ENCODE results near the gene KLHDC10. TPM values are rescaled to one million over a fixed set of nuclear protein-coding genes. Genes with fewer than 3 reads are reported as not detected.

Gene KLHDC10
- total RNA-seq, 2 donors from 2014 or later, result 15.8 to 18.8 TPM

DNA sequence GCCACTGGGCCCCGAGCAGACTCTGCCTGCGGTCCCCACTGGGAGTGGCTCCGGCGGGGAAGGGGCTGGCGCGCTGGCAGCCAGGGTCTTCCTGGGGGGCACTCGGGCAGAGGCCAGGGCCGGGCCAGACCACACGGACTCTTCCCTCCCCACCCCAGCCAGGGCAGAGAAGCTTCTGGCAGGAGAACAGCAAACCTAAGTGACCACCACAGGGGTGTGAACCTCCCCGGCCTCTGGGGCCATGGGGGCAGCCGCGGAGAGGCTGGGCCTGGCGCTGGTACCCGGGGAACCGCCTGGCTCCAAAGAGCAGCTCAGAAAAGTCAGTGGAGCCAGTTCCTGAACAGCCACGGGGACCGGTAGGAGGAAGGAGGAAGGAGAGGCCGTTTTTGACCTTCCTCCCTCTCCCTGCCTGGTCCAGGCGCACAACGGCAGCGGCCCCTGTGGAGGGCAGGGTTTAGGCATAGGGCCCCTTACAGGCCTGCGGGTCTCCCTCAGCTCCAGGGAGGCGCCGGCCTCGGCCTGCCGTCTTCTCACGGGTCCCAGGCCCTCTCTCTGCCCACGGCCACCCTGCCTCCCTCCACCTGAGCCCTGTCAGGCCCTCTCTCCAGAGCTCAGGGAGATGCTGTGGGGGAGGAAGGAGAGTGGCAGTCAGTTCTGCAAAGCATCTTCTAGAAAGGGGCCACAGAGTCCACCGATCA, 83.0 kb downstream of the KLHDC10 start:
- Mint-ChIP-seq H3K4me1 (no peaks in the 10 kb centered on the region), H3K4me3 (no peak overlapping the region), H3K36me3 (ENCODE audit: low read depth) (peaks cover 3% of the 10 kb centered on the region), H3K27me3 (no peaks in the 10 kb centered on the region), H3K27ac (no peak overlapping the region)
- DNase-seq, result no peak
- ATAC-seq, result no peak
- H3K9me3 ChIP-seq (ENCODE audit: control insufficient read depth, low read length, poor library complexity, severe bottlenecking), result no peaks in the 10 kb centered on the region

DNA sequence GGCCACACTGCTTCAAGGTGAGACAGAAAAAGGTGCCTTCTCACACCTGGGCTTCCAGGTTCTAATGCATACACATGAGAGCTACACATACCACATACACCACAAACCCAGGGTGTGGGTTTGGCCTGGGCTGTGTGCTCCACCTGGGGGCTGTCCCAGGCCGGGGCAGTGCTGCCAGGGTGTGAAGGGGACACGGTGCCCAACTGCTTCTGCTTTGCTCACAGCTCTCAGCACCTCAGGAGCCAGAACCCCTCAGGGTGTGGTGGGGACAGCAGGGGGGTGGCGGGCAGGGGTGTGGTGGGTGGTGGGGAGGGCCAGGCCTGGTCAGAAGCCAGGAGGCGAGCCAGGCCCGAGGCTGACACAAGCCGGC, 83.8 kb downstream of the KLHDC10 start:
- H3K27ac Mint-ChIP-seq, result no peak overlapping the region
- no peak overlapping the region for H3K4me3 Mint-ChIP-seq
- no peak for DNase-seq
- no peaks in the 10 kb centered on the region for H3K4me1 Mint-ChIP-seq
- no peaks in the 10 kb centered on the region for H3K9me3 ChIP-seq (ENCODE audit: control insufficient read depth, low read length, poor library complexity, severe bottlenecking)
- no peak for ATAC-seq
- H3K36me3 Mint-ChIP-seq (ENCODE audit: low read depth), result peaks cover 3% of the 10 kb centered on the region
- no peaks in the 10 kb centered on the region for H3K27me3 Mint-ChIP-seq

DNA sequence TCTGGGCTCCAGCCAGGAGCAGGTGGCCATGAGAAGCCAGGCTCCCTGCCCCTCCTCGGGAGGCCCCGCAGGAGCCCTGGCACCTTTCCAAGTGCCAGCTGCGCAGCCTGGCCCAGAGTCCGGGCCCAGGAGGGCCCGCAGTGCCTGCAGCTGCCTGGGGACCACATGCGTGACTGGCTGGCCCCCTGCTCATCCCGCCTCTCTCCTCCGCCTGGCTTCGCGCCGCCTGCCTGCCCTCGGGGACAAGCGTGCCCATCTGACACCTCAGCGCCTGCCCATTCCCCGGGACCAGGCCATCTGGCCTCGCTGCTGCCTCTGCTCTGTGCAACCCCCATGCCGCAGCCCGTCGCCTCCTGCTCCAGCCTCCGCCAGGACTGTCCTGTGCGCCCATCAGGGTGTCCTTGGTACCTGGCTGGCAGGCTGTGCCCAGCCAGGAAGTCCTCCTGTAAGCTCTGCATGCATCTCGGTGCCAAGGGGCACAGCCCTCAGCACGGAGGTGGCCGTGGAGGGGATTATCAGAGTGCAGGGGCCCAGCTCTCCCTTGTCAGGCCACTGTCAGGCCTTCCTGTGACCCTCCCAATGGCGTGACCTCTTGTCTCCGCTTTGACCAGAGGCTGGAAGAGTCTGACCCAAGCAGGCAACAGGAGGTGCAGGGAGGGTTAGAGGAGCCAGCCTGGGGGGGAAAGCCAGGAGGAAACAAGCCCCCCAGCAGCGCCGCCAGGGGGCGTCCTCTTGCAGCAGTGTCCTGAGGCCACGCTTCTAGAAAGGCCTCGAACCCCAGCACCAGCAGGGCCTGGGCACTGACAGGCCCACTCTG, 84.4 kb downstream of the KLHDC10 start:
- no peaks in the 10 kb centered on the region for H3K27me3 Mint-ChIP-seq
- ATAC-seq (no peak), DNase-seq (no peak)
- no peak overlapping the region for H3K4me3 Mint-ChIP-seq
- H3K27ac Mint-ChIP-seq, result no peak overlapping the region
- peaks cover 3% of the 10 kb centered on the region for H3K36me3 Mint-ChIP-seq (ENCODE audit: low read depth)
- H3K9me3 ChIP-seq (ENCODE audit: control insufficient read depth, low read length, poor library complexity, severe bottlenecking), result no peaks in the 10 kb centered on the region
- no peaks in the 10 kb centered on the region for H3K4me1 Mint-ChIP-seq

DNA sequence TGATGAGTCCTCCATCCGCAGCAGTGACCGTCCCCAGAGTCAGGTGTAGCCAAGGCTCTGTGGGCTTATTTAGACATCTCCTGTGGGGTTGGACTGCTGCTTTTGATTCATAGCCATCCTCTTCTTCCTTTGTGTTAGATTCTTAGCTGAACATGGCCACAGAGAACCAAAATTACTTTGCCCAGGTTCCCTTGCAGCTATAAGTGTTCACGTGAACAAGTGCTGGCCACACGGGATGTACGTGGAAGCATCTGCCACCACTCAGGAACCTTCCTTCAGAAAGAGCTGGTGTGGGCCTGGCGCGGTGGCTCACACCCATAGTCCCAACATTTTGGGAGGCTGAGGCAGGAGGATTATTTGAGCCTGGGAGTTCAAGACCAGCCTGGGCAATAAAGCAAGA, 85.8 kb downstream of the KLHDC10 start:
- Mint-ChIP-seq H3K4me3 (no peak overlapping the region), H3K27me3 (no peaks in the 10 kb centered on the region)

GRCh38 chr7:130157700-130158099, 87.4 kb downstream of the KLHDC10 start:
- Mint-ChIP-seq H3K4me3 (no peak overlapping the region), H3K4me1 (peaks cover 2% of the 10 kb centered on the region), H3K27ac (no peak overlapping the region), H3K36me3 (ENCODE audit: low read depth) (peaks cover 9% of the 10 kb centered on the region), H3K27me3 (no peaks in the 10 kb centered on the region)
- H3K9me3 ChIP-seq (ENCODE audit: control insufficient read depth, low read length, poor library complexity, severe bottlenecking), result no peaks in the 10 kb centered on the region
- ATAC-seq (no peak), DNase-seq (no peak)

More for the DNA sequence above, 85.8 kb downstream of the KLHDC10 start:
- ATAC-seq, result no peak
- no peaks in the 10 kb centered on the region for H3K4me1 Mint-ChIP-seq
- DNase-seq, result no peak
- H3K9me3 ChIP-seq (ENCODE audit: control insufficient read depth, low read length, poor library complexity, severe bottlenecking), result no peaks in the 10 kb centered on the region
- no peak overlapping the region for H3K27ac Mint-ChIP-seq
- H3K36me3 Mint-ChIP-seq (ENCODE audit: low read depth), result peaks cover 7% of the 10 kb centered on the region

DNA sequence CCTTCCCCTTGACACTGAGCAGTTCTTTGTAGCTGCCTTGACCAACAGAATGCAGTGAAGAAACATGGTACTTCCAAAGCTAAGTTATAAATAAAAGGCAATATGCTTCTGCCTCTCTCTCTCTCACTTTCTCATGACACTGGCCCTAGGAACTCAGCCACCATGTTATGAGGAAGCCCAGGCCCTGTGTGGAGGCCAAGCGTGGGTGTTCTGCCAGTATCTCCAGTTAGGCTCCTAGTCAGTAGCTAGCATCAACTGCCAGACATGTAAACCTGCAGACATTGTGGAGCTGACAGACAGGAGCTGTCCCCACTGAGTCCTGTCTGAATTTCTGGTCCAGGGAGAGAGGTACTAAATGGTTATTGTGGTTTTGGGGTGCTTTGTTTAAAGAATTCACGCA, 89.7 kb downstream of the KLHDC10 start:
- Mint-ChIP-seq H3K27me3 (no peaks in the 10 kb centered on the region), H3K36me3 (ENCODE audit: low read depth) (peaks cover 16% of the 10 kb centered on the region), H3K27ac (no peak overlapping the region), H3K4me3 (no peak overlapping the region), H3K4me1 (peaks cover 3% of the 10 kb centered on the region)
- ATAC-seq, result no peak
- no peak for DNase-seq
- H3K9me3 ChIP-seq (ENCODE audit: control insufficient read depth, low read length, poor library complexity, severe bottlenecking), result no peaks in the 10 kb centered on the region

DNA sequence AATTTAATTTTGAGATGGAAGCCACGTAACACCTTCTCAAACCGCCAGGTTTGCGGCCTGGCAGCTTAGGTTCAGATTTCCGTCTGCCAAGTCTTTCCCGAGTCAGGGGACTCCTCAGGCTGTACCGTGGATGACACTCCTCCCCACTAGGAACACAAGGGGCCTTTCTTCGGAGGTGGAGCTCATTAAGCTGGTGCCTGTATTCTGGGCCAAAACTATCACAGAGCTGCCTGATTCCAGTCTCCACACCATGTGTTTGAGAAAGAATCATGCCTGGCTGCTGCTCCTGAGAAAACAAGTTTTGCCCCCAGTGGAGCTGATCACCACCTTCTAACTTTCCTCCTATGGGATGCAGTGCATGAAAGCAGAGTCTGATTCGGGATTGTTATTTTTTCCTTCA, 90.1 kb downstream of the KLHDC10 start:
- no peak for DNase-seq
- ATAC-seq, result no peak
- H3K4me1 Mint-ChIP-seq, result peaks cover 3% of the 10 kb centered on the region
- H3K4me3 Mint-ChIP-seq, result no peak overlapping the region
- peaks cover 16% of the 10 kb centered on the region for H3K36me3 Mint-ChIP-seq (ENCODE audit: low read depth)
- H3K27me3 Mint-ChIP-seq, result no peaks in the 10 kb centered on the region
- H3K9me3 ChIP-seq (ENCODE audit: control insufficient read depth, low read length, poor library complexity, severe bottlenecking), result no peaks in the 10 kb centered on the region
- H3K27ac Mint-ChIP-seq, result no peak overlapping the region

- H3K27ac Mint-ChIP-seq, result no peak overlapping the region
- H3K4me3 Mint-ChIP-seq, result no peak overlapping the region
- ATAC-seq, result no peak
- no peaks in the 10 kb centered on the region for H3K27me3 Mint-ChIP-seq
- DNase-seq, result no peak
- H3K4me1 Mint-ChIP-seq, result peaks cover 3% of the 10 kb centered on the region
- peaks cover 16% of the 10 kb centered on the region for H3K36me3 Mint-ChIP-seq (ENCODE audit: low read depth)
- H3K9me3 ChIP-seq (ENCODE audit: control insufficient read depth, low read length, poor library complexity, severe bottlenecking), result no peaks in the 10 kb centered on the region
These were observed 91.9 kb downstream of the KLHDC10 start for GRCh38 chr7:130162196-130162595.

GRCh38 chr7:130174237-130174959, 104.1 kb downstream of the KLHDC10 start:
- H3K4me1 Mint-ChIP-seq, result peaks cover 4% of the 10 kb centered on the region
- H3K27me3 Mint-ChIP-seq, result no peaks in the 10 kb centered on the region
- no peaks in the 10 kb centered on the region for H3K9me3 ChIP-seq (ENCODE audit: control insufficient read depth, low read length, poor library complexity, severe bottlenecking)
- peaks cover 15% of the 10 kb centered on the region for H3K36me3 Mint-ChIP-seq (ENCODE audit: low read depth)
- no peak overlapping the region for H3K4me3 Mint-ChIP-seq
- no peak for DNase-seq
- no peak overlapping the region for H3K27ac Mint-ChIP-seq
- ATAC-seq, result no peak

DNA sequence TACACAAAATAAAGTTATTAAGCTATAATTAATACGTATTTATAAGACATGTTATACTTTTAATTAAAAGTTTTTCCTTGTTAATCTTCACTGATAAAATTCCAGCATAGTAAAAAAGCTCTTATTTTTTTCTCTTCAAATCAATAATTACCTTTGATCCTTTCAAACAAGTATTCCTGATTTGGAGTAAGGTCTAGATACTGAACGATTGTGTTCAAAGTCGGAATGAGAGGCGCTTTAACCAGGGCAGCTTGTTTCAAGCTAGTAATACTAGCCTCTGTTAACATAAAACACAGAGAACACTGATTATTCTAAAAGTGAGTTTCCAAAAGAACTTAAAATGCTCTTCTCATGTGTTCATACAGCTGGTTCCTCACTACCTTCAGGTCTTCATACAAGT, 107.9 kb downstream of the KLHDC10 start:
- ATAC-seq (no peak), DNase-seq (no peak)
- peaks cover 11% of the 10 kb centered on the region for H3K36me3 Mint-ChIP-seq (ENCODE audit: low read depth)
- peaks cover 4% of the 10 kb centered on the region for H3K4me1 Mint-ChIP-seq
- no peaks in the 10 kb centered on the region for H3K9me3 ChIP-seq (ENCODE audit: control insufficient read depth, low read length, poor library complexity, severe bottlenecking)
- no peak overlapping the region for H3K27ac Mint-ChIP-seq
- no peak overlapping the region for H3K4me3 Mint-ChIP-seq
- H3K27me3 Mint-ChIP-seq, result no peaks in the 10 kb centered on the region

GRCh38 chr7:130179631-130180030, 109.3 kb downstream of the KLHDC10 start:
- H3K9me3 ChIP-seq (ENCODE audit: control insufficient read depth, low read length, poor library complexity, severe bottlenecking), result no peaks in the 10 kb centered on the region
- H3K27me3 Mint-ChIP-seq, result no peaks in the 10 kb centered on the region
- H3K4me3 Mint-ChIP-seq, result no peak overlapping the region
- H3K27ac Mint-ChIP-seq, result no peak overlapping the region
- peaks cover 10% of the 10 kb centered on the region for H3K36me3 Mint-ChIP-seq (ENCODE audit: low read depth)
- H3K4me1 Mint-ChIP-seq, result peaks cover 4% of the 10 kb centered on the region
- ATAC-seq, result no peak
- DNase-seq, result no peak

DNA sequence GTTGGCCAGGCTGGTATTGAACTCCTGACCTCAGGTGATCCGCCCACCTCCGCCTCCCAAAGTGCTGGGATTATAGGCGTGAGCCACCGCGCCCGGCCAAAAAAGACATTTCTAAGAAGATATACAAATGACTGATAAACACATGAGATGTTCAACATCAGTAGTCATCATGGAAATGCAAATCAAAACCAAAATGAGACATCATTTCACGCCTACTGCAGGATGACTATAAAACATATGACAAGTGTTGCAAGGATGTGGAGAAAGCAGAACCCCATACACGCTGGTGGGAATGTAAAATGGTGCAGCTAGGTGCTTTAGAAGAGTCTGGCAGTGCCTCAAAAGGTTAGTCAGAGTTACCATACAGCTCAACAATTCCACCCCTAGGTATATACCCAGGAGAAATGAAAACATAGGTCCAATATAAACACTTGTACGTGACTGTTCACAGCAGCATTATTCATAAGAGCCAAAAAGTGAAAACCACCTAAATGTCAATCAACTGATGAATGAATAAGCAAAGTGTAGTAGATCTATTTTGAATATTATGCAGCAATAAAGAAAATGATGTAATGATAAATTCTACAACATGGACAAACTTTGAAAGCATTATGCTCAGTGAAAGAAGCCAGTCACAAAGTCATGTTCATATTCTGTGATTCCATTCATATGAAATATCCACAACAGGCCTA, 110.4 kb downstream of the KLHDC10 start:
- H3K36me3 Mint-ChIP-seq (ENCODE audit: low read depth), result peaks cover 6% of the 10 kb centered on the region
- H3K4me3 Mint-ChIP-seq, result no peak overlapping the region
- no peak overlapping the region for H3K27ac Mint-ChIP-seq
- no peak for ATAC-seq
- peaks cover 4% of the 10 kb centered on the region for H3K4me1 Mint-ChIP-seq
- H3K27me3 Mint-ChIP-seq, result no peaks in the 10 kb centered on the region
- no peaks in the 10 kb centered on the region for H3K9me3 ChIP-seq (ENCODE audit: control insufficient read depth, low read length, poor library complexity, severe bottlenecking)
- DNase-seq, result no peak

GRCh38 chr7:130181263-130181605, 110.9 kb downstream of the KLHDC10 start:
- no peaks in the 10 kb centered on the region for H3K9me3 ChIP-seq (ENCODE audit: control insufficient read depth, low read length, poor library complexity, severe bottlenecking)
- ATAC-seq (no peak), DNase-seq (no peak)
- H3K36me3 Mint-ChIP-seq (ENCODE audit: low read depth), result peaks cover 6% of the 10 kb centered on the region
- no peak overlapping the region for H3K27ac Mint-ChIP-seq
- H3K27me3 Mint-ChIP-seq, result no peaks in the 10 kb centered on the region
- no peak overlapping the region for H3K4me3 Mint-ChIP-seq
- H3K4me1 Mint-ChIP-seq, result peaks cover 4% of the 10 kb centered on the region

Measured in T-helper 17 cell (primary cell).